ENCODE results near the gene CLDN4.
"Not testable (repeated sequence)": the region's sequence is repeated elsewhere in the genome, so short reads cannot be mapped to it uniquely, and the experiment has no call there.

The CLDN4 gene

DNA sequence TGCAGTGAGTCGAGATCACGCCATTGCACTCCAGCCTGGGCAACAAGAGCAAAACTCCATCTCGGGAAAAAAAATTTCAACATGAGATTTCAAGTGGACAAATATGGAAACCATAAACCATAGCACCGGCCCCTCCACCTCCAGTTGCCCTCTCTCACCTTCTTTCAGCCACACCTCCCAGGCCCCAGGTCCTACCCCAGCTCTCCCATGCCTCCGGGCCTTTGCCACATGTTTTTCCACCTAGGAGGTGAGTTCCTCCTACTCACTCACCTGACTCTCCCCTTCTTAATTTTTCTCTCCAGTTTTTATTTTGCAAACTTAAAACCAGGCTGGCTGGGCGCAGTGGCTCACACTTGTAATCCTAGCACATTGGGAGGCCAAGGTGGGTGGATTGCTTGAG, 13.7 kb upstream of the CLDN4 start:
- H3K4me3 ChIP-seq = no peak overlapping the region
- no peak overlapping the region for H3K27ac ChIP-seq
- TF ChIP-seq, protein P1, sequence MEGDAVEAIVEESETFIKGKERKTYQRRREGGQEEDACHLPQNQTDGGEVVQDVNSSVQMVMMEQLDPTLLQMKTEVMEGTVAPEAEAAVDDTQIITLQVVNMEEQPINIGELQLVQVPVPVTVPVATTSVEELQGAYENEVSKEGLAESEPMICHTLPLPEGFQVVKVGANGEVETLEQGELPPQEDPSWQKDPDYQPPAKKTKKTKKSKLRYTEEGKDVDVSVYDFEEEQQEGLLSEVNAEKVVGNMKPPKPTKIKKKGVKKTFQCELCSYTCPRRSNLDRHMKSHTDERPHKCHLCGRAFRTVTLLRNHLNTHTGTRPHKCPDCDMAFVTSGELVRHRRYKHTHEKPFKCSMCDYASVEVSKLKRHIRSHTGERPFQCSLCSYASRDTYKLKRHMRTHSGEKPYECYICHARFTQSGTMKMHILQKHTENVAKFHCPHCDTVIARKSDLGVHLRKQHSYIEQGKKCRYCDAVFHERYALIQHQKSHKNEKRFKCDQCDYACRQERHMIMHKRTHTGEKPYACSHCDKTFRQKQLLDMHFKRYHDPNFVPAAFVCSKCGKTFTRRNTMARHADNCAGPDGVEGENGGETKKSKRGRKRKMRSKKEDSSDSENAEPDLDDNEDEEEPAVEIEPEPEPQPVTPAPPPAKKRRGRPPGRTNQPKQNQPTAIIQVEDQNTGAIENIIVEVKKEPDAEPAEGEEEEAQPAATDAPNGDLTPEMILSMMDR (IDR thresholded peaks at IDR 0.05) = no peak
- DNase-seq (ENCODE audit: low spot score) = no peak

DNA sequence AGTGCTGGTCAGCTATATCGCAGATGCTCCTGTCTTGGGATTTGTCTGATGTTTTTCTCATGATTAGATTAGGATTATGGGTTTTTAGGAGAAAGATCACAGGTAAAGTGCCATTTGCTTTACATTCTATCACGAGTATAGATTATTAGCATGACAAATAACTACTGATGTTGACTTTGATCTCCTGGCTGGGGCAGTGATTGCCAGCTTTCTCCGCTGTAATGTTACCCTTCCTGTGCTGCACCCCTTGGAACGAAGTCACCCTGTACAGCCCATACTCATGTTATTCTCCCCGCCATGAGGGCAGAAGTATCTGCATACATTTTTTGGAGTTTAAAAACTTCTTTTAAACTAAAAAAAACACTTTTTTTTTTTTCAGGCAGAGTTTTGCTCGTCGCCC, 10.8 kb upstream of the CLDN4 start:
- no peak for DNase-seq (ENCODE audit: low spot score)
- no peak overlapping the region for H3K4me3 ChIP-seq
- H3K27ac ChIP-seq = no peak overlapping the region
- TF ChIP-seq, protein P1 (IDR thresholded peaks at IDR 0.05) = no peak

DNA sequence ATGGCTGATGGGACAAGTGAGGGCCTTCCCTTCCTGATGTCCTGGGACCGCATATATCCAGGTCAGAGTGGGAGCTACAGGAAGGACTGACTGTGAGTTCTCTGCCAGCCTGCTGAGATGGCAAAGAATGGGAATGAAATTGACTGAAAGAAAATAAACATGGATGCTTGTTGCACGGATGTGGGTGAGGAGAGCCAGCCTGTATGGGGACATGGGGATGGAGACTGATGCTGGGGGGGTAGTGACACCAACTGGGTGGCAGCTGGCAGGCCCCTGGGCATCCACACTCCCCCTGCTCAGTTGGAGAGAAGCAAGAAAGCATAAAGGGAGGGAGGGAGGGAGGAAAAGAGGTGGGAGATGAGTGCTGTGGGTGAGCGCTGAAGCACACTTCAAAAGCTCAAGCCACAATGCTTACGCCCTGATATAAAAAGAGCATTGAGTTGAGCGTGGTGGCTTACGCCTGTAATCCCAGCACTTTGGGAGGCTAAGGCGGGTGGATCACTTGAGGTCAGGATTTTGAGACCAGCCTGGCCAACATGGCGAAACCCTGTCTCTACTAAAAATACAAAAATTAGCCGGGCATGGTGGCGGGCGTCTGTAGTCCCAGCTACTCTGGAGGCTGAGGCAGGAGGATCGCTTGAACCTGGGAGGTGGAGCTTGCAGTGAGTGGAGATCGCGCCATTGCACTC, 9.1 kb upstream of the CLDN4 start:
- DNase-seq (ENCODE audit: low spot score) = not testable (repeated sequence)

DNA sequence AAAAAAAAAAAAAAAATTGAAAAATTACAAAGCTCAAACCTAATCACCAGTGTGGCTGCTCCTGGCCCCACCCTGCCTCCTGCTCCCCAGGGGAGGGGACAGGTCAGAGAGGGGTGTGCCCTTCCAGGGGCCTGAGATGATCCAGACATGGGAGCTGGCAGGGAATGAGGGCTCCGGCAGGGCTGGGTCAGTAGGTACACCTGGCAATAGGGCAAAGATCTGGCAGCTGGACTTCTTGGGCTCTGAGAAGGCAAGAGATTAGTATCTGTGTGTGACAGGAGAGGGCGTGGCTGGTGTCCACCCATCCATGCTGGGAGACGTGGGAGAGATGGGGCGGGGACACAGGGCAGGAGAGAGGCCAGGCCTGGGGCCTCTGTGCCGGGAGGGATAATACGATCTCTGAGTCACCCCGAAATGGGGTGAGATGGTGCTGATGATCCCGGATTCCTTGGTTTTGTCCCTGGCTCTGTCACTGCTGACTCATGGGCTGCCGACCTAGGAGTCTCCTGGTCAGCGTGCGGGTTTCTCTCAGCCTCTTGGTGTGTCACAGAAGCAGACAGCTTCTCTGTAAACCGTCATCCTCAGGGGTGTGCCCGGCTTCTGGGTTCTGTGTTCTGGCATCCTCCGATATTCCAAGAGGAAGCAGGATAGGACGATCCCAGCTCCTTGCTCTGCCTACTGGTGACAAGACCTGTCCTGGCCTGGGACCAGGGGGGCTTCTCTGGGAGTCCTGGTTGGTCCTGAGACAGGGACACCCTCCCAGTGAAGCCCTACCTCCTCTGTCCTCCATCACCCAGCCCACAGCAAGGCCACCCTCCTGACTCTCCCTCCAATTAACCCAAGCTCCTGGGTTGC, 8.2 kb upstream of the CLDN4 start:
- TF ChIP-seq, protein P1 (IDR thresholded peaks at IDR 0.05) = no peak
- DNase-seq (ENCODE audit: low spot score) = no peak
- Histone ChIP-seq H3K4me3 (no peak overlapping the region), H3K27ac (no peak overlapping the region)

More for the DNA sequence above, 9.1 kb upstream of the CLDN4 start:
- not testable (repeated sequence) for H3K27ac ChIP-seq, H3K4me3 ChIP-seq

DNA sequence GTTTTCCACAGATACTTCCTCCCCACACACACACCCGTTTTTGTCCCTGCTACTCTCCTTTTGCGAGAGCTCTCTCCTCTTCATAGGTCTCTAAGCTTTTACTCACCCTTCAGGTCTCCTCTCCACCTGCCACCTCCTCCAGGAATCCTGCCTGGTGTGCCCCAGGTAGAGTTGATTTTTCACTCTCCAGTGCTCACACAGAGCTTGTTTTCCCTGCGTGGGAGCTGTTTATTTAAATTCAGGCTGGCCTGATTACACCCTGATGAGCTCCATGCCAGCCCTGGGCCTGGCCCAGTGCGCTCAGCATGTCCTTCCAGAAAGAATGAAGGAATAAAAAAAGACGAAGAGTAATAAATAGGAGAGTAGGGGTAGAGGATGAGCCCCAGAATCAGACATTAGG, 7.5 kb upstream of the CLDN4 start:
- Histone ChIP-seq H3K4me3 (no peak overlapping the region), H3K27ac (no peak overlapping the region)
- DNase-seq (ENCODE audit: low spot score) = no peak
- TF ChIP-seq, protein P1 (IDR thresholded peaks at IDR 0.05) = no peak

DNA sequence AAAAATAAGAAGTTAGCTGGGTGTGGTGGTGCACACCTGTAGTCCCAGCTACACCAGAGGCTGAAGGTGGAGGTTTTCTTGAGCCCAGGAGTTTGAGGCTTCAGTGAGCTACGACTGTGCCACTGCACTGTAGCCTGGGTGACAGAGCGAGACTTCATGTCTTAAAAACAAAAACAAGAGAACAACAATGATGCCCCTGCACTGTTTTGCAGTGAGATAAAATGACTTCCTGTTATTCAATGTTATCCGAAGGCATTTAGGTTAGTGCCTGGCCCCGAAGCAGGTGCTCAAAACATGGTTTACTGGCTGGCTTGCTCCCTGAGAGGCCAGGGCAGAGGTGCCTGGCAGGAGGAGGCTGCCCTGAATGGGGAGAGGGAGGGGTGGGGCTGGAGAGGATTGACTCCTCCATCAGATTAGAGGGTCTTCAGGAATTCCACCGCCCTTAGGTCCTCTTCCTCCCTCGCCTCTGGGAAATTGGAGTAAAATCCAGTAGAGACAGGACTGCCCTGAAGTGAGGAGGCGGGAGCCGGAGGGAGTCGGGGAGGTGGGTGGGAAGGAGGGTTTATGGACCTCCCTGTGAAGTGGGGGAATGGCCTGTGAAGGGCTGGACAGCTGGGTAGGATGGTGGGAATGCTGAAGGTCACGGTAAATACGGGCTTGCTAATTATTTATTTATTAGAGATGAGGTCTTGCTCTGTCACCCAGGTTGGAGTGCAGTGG, 6.8 kb upstream of the CLDN4 start:
- no peak overlapping the region for H3K27ac ChIP-seq
- TF ChIP-seq, protein P1 (IDR thresholded peaks at IDR 0.05) = no peak

DNA sequence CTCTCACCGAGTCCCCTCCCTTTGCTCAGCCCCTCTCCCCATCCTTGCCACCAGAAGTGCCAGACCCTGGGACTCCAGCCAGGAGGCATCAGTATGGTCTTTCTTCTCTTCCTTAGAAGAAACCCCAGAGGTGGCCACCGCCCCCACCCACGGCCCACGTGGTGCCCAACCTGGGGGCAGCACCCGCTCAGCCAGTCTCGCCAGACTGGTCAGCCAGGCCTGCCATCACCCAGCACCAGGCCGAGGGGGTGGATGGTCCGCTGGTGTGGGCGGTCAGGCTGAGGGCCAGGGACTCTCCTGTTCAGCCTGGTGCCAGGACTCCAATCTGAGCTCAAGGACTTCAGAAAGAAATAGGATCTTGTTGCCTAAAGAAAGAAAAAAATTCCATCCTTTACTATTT, 5.8 kb upstream of the CLDN4 start:
- Histone ChIP-seq H3K27ac (no peak overlapping the region), H3K4me3 (no peak overlapping the region)
- DNase-seq (ENCODE audit: low spot score) = no peak
- TF ChIP-seq, protein P1 (IDR thresholded peaks at IDR 0.05) = no peak

More for the DNA sequence above, 6.8 kb upstream of the CLDN4 start:
- DNase-seq (ENCODE audit: low spot score) = no peak
- no peak overlapping the region for H3K4me3 ChIP-seq

All from coronary artery (tissue), 2 donors.